Stimulated activated CD8-positive, alpha-beta memory T cell treated with anti-CD3 and anti-CD28 coated beads, Interleukin-7, amount 100 ng/mL, for 4 hours (primary cell): ENCODE results near the gene BRD4.

Experiments used
- DNase-seq, 2 donors: peaks; one replicate each; pipeline ENCODE4 v3.0.0-alpha.2; 2020; ENCODE audit warnings: low read depth in 2 of 2

The BRD4 gene

GRCh38 chr19:15248648-15249527 is 83.5 kb downstream of the BRD4 start:
- DNase-seq, result no peak

GRCh38 chr19:15248106-15248505 is 84.2 kb downstream of the BRD4 start:
- no peak for DNase-seq

GRCh38 chr19:15247107-15248014 is 85.0 kb downstream of the BRD4 start:
- DNase-seq, result no peak

- no peak for DNase-seq
Observed at GRCh38 chr19:15246198-15246481, 86.2 kb downstream of the BRD4 start.

- DNase-seq, result no peak
Observed at GRCh38 chr19:15245370-15246197, 86.8 kb downstream of the BRD4 start.

GRCh38 chr19:15244808-15245207 is 87.5 kb downstream of the BRD4 start:
- no peak for DNase-seq

GRCh38 chr19:15244106-15244803 is 88.1 kb downstream of the BRD4 start:
- no peak for DNase-seq

- no peak for DNase-seq
Observed at GRCh38 chr19:15243236-15243957, 88.9 kb downstream of the BRD4 start.

GRCh38 chr19:15241259-15241910 is 91.0 kb downstream of the BRD4 start:
- DNase-seq, result no peak

GRCh38 chr19:15240515-15240914 is 91.8 kb downstream of the BRD4 start:
- no peak for DNase-seq

GRCh38 chr19:15239337-15239949 is 92.9 kb downstream of the BRD4 start:
- DNase-seq, result no peak

- DNase-seq, result no peak
Observed at GRCh38 chr19:15238639-15239155, 93.6 kb downstream of the BRD4 start.

GRCh38 chr19:15237759-15238638 is 94.3 kb downstream of the BRD4 start:
- DNase-seq, result no peak

- DNase-seq, result no peak
Observed at GRCh38 chr19:15236886-15237285, 95.5 kb downstream of the BRD4 start.

GRCh38 chr19:15235781-15236180 is 96.6 kb downstream of the BRD4 start:
- DNase-seq, result no peak

GRCh38 chr19:15234431-15235130 is 97.8 kb downstream of the BRD4 start:
- DNase-seq, result no peak

- no peak for DNase-seq
Observed at GRCh38 chr19:15231271-15231670, 101.1 kb downstream of the BRD4 start.

- no peak for DNase-seq
Observed at GRCh38 chr19:15227261-15227660, 105.1 kb downstream of the BRD4 start.
